WTC11 (cell line): ENCODE data around the gene NSUN3. TPM values are rescaled to one million over a fixed set of nuclear protein-coding genes. Genes with fewer than 3 reads are reported as not detected.

Experiments
- ATAC-seq: fragments of 200-7000 bp; cut with Tn5 transposase; 2 replicates; pipeline ENCODE4 v1.10.0; 2021; ENCODE audit warnings: mild to moderate bottlenecking, moderate library complexity
- CTCF ChIA-PET: fragments of 300-600 bp; sonication (Branson Sonifier 250); formaldehyde crosslinking; loops from one replicate; lab custom pipeline; 2021; ENCODE audit warnings: antibody characterized with exemption; lab: Charles Lee
- POLR2A ChIA-PET: fragments of 350-600 bp; sonication (Branson Sonifier 250); formaldehyde crosslinking; loops from one replicate; lab custom pipeline; 2021; ENCODE audit warnings: antibody characterized with exemption; lab: Charles Lee
- DNase-seq: peaks from one replicate; pipeline ENCODE4 v3.0.0; 2021; ENCODE audit warnings: low spot score
- H3K27ac Mint-ChIP-seq: 2 replicates; pipeline ENCODE4 v1.8.0; 2021; ENCODE audit warnings: mixed read lengths
- H3K27me3 Mint-ChIP-seq: 2 replicates; pipeline ENCODE4 v1.8.0; 2021; ENCODE audit warnings: low read depth, mild to moderate bottlenecking, moderate library complexity, mixed read lengths
- H3K36me3 Mint-ChIP-seq: 2 replicates; pipeline ENCODE4 v1.8.0; 2021; ENCODE audit warnings: mixed read lengths
- H3K4me1 Mint-ChIP-seq: 2 replicates; pipeline ENCODE4 v1.8.0; 2022; ENCODE audit warnings: mixed read lengths
- H3K4me3 Mint-ChIP-seq: 2 replicates; pipeline ENCODE4 v1.8.0; 2021; ENCODE audit warnings: mild to moderate bottlenecking, moderate library complexity, mixed read lengths
- H3K9me3 Mint-ChIP-seq: 2 replicates; pipeline ENCODE4 v1.8.0; 2021; ENCODE audit warnings: mixed read lengths
- EMX1 ChIP-seq: fragments of 250-450 bp; sonication (Bioruptor Pico); IDR thresholded peaks from 2 replicates; pipeline ENCODE4 v1.8.0; 2021; ENCODE audit warnings: mild to moderate bottlenecking
- MYBL2 ChIP-seq: sonication (generic); formaldehyde crosslinking; IDR thresholded peaks from 2 replicates; pipeline ENCODE4 v1.8.1; 2023; ENCODE audit warnings: mild to moderate bottlenecking, moderate library complexity, missing genetic modification reagents
- OVOL2 ChIP-seq: fragments of 250-450 bp; sonication (Bioruptor Pico); IDR thresholded peaks from 2 replicates; pipeline ENCODE4 v1.9.0; 2021; ENCODE audit warnings: mild to moderate bottlenecking, borderline replicate concordance
- PRRX2 ChIP-seq: fragments of 250-450 bp; sonication (Bioruptor Pico); IDR thresholded peaks from 2 replicates; pipeline ENCODE4 v1.8.0; 2021; ENCODE audit warnings: mild to moderate bottlenecking
- RELA ChIP-seq: sonication (generic); formaldehyde crosslinking; IDR thresholded peaks from 2 replicates; pipeline ENCODE4 v1.8.1; 2022; ENCODE audit warnings: missing genetic modification reagents, mild to moderate bottlenecking, borderline replicate concordance
- TEAD4 ChIP-seq: sonication (generic); formaldehyde crosslinking; IDR thresholded peaks from 2 replicates; pipeline ENCODE4 v1.8.0; 2022; ENCODE audit warnings: mild to moderate bottlenecking, missing genetic modification reagents
- ZNF121 ChIP-seq: sonication (generic); formaldehyde crosslinking; IDR thresholded peaks from 2 replicates; pipeline ENCODE4 v1.8.0; 2023; ENCODE audit warnings: missing genetic modification reagents
- total RNA-seq: library from RNA; stranded (reverse); gene quantifications from 3 replicates; pipeline ENCODE4 v1.2.3, GENCODE V29; 2021
- TF ChIP-seq, protein P1 (sequence below): sonication (generic); formaldehyde crosslinking; IDR thresholded peaks from 2 replicates; pipeline ENCODE4 v1.8.0; 2022; ENCODE audit warnings: missing genetic modification reagents
- TF ChIP-seq, protein P2 (sequence below): sonication (generic); formaldehyde crosslinking; IDR thresholded peaks from 2 replicates; pipeline ENCODE4 v1.8.1; 2023; ENCODE audit warnings: mild to moderate bottlenecking, missing genetic modification reagents, moderate library complexity
- TF ChIP-seq, protein P3 (sequence below): sonication (generic); formaldehyde crosslinking; IDR thresholded peaks from 2 replicates; pipeline ENCODE4 v1.8.1; 2023; ENCODE audit warnings: mild to moderate bottlenecking, missing genetic modification reagents, borderline replicate concordance
- TF ChIP-seq, protein P4 (sequence below): sonication (generic); formaldehyde crosslinking; conservative IDR thresholded peaks from 2 replicates; pipeline ENCODE4 v1.8.1; 2023; ENCODE audit warnings: mild to moderate bottlenecking, low read depth, missing genetic modification reagents, moderate library complexity
- TF ChIP-seq, protein P5 (sequence below): fragments of 200-600 bp; IDR thresholded peaks from 2 replicates; pipeline ENCODE4 v1.8.0; 2022; ENCODE audit warnings: antibody characterized with exemption
- TF ChIP-seq, protein P6 (sequence below): sonication (generic); formaldehyde crosslinking; IDR thresholded peaks from 2 replicates; pipeline ENCODE4 v1.8.1; 2022; ENCODE audit warnings: mild to moderate bottlenecking, moderate library complexity, missing genetic modification reagents
- TF ChIP-seq, protein P7 (sequence below): sonication (generic); formaldehyde crosslinking; IDR thresholded peaks from 2 replicates; pipeline ENCODE4 v1.8.0; 2023; ENCODE audit warnings: mild to moderate bottlenecking, missing genetic modification reagents

The NSUN3 gene
- total RNA-seq, 1 experiment from 2014 or later: 8.2 TPM

DNA sequence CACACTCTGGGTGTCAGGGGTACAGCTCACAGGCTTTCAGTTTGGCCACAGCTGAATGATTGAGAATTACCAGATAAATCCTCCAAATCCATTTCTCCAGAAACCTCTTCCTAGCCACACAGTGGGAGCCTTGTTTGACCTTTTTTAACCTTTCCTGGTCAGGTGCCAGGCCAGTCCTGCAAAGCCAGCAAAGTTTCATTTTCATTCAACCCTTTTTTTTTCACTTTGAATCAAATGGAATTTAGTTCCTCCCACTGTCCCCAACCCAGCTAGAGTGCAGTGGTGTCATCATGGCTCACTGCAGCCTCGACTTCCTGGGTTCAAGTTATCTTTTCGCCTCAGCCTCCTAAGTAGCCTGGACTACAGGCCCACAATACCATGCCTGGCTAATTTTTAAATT is 67.8 kb downstream of the NSUN3 start:
- Mint-ChIP-seq H3K4me1 (peaks cover 25% of the 10 kb centered on the region), H3K4me3 (no peak overlapping the region), H3K9me3 (peaks cover 6% of the 10 kb centered on the region), H3K27me3 (no peaks in the 10 kb centered on the region), H3K27ac (no peak overlapping the region), H3K36me3 (peaks cover 4% of the 10 kb centered on the region; the same call in 1 of the 2 replicates)
- ChIA-PET CTCF (no interaction called here), POLR2A (no interaction called here)
- TF ChIP-seq, protein P1, sequence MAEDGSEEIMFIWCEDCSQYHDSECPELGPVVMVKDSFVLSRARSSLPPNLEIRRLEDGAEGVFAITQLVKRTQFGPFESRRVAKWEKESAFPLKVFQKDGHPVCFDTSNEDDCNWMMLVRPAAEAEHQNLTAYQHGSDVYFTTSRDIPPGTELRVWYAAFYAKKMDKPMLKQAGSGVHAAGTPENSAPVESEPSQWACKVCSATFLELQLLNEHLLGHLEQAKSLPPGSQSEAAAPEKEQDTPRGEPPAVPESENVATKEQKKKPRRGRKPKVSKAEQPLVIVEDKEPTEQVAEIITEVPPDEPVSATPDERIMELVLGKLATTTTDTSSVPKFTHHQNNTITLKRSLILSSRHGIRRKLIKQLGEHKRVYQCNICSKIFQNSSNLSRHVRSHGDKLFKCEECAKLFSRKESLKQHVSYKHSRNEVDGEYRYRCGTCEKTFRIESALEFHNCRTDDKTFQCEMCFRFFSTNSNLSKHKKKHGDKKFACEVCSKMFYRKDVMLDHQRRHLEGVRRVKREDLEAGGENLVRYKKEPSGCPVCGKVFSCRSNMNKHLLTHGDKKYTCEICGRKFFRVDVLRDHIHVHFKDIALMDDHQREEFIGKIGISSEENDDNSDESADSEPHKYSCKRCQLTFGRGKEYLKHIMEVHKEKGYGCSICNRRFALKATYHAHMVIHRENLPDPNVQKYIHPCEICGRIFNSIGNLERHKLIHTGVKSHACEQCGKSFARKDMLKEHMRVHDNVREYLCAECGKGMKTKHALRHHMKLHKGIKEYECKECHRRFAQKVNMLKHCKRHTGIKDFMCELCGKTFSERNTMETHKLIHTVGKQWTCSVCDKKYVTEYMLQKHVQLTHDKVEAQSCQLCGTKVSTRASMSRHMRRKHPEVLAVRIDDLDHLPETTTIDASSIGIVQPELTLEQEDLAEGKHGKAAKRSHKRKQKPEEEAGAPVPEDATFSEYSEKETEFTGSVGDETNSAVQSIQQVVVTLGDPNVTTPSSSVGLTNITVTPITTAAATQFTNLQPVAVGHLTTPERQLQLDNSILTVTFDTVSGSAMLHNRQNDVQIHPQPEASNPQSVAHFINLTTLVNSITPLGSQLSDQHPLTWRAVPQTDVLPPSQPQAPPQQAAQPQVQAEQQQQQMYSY (CRISPR knock-in tag): no peak
- TF ChIP-seq, protein P2, sequence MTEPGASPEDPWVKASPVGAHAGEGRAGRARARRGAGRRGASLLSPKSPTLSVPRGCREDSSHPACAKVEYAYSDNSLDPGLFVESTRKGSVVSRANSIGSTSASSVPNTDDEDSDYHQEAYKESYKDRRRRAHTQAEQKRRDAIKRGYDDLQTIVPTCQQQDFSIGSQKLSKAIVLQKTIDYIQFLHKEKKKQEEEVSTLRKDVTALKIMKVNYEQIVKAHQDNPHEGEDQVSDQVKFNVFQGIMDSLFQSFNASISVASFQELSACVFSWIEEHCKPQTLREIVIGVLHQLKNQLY: no peak
- TF ChIP-seq RELA (CRISPR knock-in tag): no peak
- TF ChIP-seq, protein P3, sequence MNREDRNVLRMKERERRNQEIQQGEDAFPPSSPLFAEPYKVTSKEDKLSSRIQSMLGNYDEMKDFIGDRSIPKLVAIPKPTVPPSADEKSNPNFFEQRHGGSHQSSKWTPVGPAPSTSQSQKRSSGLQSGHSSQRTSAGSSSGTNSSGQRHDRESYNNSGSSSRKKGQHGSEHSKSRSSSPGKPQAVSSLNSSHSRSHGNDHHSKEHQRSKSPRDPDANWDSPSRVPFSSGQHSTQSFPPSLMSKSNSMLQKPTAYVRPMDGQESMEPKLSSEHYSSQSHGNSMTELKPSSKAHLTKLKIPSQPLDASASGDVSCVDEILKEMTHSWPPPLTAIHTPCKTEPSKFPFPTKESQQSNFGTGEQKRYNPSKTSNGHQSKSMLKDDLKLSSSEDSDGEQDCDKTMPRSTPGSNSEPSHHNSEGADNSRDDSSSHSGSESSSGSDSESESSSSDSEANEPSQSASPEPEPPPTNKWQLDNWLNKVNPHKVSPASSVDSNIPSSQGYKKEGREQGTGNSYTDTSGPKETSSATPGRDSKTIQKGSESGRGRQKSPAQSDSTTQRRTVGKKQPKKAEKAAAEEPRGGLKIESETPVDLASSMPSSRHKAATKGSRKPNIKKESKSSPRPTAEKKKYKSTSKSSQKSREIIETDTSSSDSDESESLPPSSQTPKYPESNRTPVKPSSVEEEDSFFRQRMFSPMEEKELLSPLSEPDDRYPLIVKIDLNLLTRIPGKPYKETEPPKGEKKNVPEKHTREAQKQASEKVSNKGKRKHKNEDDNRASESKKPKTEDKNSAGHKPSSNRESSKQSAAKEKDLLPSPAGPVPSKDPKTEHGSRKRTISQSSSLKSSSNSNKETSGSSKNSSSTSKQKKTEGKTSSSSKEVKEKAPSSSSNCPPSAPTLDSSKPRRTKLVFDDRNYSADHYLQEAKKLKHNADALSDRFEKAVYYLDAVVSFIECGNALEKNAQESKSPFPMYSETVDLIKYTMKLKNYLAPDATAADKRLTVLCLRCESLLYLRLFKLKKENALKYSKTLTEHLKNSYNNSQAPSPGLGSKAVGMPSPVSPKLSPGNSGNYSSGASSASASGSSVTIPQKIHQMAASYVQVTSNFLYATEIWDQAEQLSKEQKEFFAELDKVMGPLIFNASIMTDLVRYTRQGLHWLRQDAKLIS (CRISPR knock-in tag): no peak
- no peak for TF ChIP-seq OVOL2
- TF ChIP-seq, protein P4, sequence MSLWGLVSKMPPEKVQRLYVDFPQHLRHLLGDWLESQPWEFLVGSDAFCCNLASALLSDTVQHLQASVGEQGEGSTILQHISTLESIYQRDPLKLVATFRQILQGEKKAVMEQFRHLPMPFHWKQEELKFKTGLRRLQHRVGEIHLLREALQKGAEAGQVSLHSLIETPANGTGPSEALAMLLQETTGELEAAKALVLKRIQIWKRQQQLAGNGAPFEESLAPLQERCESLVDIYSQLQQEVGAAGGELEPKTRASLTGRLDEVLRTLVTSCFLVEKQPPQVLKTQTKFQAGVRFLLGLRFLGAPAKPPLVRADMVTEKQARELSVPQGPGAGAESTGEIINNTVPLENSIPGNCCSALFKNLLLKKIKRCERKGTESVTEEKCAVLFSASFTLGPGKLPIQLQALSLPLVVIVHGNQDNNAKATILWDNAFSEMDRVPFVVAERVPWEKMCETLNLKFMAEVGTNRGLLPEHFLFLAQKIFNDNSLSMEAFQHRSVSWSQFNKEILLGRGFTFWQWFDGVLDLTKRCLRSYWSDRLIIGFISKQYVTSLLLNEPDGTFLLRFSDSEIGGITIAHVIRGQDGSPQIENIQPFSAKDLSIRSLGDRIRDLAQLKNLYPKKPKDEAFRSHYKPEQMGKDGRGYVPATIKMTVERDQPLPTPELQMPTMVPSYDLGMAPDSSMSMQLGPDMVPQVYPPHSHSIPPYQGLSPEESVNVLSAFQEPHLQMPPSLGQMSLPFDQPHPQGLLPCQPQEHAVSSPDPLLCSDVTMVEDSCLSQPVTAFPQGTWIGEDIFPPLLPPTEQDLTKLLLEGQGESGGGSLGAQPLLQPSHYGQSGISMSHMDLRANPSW (CRISPR knock-in tag): no peak
- TF ChIP-seq TEAD4: no peak
- TF ChIP-seq, protein P5, sequence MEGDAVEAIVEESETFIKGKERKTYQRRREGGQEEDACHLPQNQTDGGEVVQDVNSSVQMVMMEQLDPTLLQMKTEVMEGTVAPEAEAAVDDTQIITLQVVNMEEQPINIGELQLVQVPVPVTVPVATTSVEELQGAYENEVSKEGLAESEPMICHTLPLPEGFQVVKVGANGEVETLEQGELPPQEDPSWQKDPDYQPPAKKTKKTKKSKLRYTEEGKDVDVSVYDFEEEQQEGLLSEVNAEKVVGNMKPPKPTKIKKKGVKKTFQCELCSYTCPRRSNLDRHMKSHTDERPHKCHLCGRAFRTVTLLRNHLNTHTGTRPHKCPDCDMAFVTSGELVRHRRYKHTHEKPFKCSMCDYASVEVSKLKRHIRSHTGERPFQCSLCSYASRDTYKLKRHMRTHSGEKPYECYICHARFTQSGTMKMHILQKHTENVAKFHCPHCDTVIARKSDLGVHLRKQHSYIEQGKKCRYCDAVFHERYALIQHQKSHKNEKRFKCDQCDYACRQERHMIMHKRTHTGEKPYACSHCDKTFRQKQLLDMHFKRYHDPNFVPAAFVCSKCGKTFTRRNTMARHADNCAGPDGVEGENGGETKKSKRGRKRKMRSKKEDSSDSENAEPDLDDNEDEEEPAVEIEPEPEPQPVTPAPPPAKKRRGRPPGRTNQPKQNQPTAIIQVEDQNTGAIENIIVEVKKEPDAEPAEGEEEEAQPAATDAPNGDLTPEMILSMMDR: no peak
- TF ChIP-seq PRRX2 (CRISPR knock-in tag): no peak
- no peak for TF ChIP-seq EMX1 (CRISPR knock-in tag)
- TF ChIP-seq, protein P6, sequence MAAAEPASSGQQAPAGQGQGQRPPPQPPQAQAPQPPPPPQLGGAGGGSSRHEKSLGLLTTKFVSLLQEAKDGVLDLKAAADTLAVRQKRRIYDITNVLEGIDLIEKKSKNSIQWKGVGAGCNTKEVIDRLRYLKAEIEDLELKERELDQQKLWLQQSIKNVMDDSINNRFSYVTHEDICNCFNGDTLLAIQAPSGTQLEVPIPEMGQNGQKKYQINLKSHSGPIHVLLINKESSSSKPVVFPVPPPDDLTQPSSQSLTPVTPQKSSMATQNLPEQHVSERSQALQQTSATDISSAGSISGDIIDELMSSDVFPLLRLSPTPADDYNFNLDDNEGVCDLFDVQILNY (CRISPR knock-in tag): no peak
- no peak for TF ChIP-seq MYBL2 (CRISPR knock-in tag)
- TF ChIP-seq, protein P7, sequence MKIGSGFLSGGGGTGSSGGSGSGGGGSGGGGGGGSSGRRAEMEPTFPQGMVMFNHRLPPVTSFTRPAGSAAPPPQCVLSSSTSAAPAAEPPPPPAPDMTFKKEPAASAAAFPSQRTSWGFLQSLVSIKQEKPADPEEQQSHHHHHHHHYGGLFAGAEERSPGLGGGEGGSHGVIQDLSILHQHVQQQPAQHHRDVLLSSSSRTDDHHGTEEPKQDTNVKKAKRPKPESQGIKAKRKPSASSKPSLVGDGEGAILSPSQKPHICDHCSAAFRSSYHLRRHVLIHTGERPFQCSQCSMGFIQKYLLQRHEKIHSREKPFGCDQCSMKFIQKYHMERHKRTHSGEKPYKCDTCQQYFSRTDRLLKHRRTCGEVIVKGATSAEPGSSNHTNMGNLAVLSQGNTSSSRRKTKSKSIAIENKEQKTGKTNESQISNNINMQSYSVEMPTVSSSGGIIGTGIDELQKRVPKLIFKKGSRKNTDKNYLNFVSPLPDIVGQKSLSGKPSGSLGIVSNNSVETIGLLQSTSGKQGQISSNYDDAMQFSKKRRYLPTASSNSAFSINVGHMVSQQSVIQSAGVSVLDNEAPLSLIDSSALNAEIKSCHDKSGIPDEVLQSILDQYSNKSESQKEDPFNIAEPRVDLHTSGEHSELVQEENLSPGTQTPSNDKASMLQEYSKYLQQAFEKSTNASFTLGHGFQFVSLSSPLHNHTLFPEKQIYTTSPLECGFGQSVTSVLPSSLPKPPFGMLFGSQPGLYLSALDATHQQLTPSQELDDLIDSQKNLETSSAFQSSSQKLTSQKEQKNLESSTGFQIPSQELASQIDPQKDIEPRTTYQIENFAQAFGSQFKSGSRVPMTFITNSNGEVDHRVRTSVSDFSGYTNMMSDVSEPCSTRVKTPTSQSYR (CRISPR knock-in tag): no peak
- no peak for TF ChIP-seq ZNF121 (CRISPR knock-in tag)
- ATAC-seq (no peak), DNase-seq (no peak)
